Measurements from ENCODE around the gene NFATC3.
A peak's percentile ranks its signal among the peaks of the same experiment; 100 is the strongest.

The NFATC3 gene

DNA sequence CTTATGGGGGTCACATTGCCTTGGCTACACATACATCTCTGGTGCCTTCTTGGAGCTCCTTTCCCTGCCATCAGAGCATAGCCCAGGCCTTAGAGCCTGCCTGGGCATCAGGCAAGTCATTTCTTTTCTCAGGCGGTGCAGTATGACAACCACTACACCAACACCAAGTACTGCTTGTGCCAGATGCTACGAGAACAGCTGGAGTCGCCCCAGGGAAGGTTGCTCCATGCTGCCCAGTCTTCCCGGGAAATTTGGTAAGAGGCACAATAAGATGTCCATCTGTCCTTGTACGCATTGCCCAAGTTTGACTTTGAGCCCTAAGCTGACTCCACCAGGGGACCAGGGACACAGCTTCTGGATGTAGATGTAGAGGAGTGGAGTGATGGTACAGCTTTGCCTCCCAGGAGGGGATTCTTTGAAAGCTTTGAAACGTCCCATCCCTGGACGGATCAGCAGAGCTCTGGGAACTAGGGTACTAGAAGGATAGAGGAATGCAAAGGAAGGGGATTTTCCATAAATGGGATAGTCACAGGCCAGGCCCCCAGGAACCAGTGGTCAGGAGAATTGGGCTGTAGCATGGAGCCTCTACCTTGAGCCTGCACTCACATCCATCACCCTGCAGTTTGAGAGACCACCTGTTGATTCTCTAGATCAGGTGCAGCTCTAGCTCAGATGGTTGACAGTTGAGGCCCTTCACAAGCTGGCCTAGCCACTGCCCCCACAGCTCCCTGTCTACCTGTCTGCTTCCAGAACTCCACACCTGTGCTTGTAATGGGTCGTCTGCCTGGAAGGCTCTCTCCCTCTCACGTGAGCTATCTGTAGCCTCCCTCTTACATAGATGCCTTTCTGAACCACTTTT, 11.0 kb upstream of the NFATC3 start:
- DNase-seq: no peak

GRCh38 chr16:68074850-68075555, 10.2 kb upstream of the NFATC3 start:
- DNase-seq: no peak

DNA sequence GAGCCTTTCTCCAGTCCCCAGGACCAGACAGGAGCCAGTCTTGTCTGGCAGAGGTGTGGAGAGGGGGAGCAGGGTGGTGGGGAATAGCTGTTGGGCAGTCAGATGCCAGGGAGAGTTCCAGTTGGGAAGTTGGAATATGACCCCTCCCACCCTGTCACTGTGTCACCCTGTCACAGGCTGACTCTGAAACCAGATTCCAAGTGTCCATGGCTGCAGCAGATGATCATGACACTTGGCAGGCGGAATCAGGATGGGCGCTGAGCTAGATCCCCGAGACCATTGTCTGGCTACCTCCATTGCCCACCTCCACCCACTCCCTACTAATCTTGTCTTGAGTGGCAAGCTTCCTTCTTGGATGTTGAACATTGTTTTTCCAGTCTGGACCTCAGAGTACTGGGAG, 9.2 kb upstream of the NFATC3 start:
- DNase-seq: no peak

DNA sequence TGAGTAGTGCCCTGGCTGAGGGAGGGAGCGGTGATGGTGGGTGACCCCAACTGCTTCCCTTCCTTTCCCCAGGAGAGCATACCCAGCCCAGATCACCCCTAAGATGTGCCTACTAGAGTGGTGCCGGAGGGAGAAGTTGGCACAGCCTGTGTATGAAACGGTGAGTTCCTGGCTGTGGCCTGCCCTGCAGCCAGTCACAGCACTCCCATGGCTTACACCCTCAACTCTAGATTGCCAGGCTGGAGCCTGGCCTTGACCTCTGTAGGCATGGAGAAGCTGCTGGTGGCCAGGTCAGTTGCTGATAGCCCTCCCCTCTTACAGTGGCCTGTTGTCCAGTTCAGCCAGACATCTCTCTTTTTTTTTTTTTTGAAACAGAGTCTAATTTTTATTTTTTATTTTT, 8.6 kb upstream of the NFATC3 start:
- no peak for DNase-seq

DNA sequence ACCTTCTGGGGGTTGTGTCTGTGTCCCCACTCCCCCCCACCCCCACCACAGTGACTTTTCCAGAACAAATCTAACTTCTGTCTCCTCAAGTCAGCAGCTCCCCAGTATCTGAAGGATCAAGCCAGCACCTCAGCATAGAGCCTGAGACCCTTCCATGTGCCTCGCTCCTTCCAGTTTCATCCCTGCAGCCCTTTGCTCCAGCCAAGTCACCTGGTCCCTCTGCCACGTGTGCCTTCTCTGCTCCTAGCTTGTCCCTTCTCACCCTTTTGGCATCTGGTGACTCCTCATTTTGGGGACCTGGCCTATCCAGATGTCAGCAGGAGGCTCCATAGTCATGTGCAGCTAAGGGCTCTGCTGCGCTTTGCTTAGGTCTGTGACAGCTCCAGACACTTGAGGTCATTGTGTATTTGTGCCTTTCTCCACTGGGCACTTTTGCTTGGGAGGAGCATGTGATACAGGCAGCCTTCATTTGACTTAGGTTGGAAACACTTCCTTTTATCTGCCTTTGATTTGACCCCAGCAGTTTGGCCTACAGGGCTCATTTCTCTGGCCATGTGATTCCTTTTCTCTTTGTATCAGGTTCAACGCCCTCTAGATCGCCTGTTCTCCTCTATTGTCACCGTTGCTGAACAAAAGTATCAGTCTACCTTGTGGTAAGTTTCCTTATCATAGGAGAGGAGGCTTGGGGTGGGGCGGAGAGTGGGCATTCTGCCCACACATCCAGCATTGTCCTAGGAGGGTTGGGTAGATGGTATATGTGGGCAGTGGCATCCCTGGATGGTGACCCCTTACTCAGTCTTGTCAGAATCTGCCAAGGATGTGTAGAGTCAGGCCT, 7.1 kb upstream of the NFATC3 start:
- no peak for DNase-seq

- DNase-seq: no peak
Observed at GRCh38 chr16:68078701-68079375, 6.3 kb upstream of the NFATC3 start.

DNA sequence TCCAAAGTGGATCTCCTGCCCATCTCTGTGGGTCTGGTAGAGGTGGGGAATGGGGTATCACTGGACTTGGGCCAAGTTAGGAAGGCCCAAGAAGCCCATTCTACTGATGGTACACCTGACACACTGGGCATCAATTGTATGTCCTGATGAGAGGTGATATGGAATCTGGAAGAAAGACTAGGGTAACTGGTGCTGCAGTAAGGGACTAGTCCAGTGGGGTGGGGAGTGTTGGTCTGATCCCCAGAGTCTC, 5.9 kb upstream of the NFATC3 start:
- no peak for DNase-seq

- no peak for DNase-seq
Observed at GRCh38 chr16:68079626-68080344, 5.4 kb upstream of the NFATC3 start.

- DNase-seq: no peak
Observed at GRCh38 chr16:68081861-68082628, 3.1 kb upstream of the NFATC3 start.

- no peak for DNase-seq
Observed at GRCh38 chr16:68082629-68083238, 2.4 kb upstream of the NFATC3 start.

DNA sequence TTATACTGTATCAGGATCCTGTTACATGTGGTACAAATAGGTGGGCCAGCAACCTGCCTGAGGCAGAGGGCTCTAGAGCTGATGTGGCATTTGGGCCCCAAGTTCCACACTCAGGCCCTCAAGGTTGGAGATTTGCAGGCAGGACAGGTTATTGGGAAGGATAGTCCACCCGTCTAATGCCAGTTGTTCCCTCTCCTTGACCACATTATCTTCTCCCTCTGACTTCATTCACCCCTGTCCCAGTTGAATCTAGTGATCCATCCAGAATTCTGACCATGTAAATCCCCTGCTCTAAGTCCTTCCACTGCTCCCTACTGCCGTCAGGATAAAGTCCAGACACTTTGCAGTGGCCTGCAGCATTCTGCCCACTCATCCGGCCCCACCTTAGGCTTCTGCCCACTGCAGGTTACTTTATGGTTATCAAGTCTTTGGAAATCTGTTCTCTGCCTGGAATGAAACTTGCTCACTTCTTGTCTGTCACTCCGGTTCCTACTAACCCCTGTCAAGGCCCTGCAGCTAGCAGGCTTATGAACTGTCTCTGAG, 1.9 kb upstream of the NFATC3 start:
- no peak for DNase-seq

DNA sequence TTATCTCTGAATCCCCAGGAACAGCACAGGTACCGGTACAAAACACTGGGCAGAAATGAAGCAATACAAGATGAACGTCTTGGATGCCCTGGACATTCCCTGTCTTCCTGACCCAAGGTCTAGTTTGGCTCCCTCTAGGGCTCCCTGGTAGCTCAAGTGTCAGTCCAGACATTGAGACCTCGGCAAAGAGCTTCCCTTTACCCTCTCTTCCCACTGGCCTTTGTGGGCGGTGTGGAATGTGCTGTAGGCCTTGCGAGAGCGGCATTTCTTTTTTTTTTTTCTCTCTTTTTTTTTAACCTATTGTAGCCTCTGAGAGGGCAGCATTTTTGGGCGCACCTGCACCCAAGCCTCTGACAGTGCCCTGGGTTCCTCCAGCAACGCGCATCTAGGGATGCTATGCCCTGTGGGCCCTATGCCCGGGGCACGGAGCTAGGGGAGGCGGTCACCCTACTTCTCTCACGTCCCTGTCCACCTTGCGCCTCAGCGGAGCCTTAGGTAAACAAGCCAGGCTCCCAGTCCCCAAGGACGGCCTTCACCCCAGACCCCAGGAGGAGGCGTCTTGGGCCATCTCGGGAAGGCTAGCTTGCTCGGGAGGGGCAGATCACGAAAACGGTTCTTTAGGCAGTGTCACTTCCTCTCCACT, 1.2 kb upstream of the NFATC3 start:
- peak; percentile 55 for DNase-seq

DNA sequence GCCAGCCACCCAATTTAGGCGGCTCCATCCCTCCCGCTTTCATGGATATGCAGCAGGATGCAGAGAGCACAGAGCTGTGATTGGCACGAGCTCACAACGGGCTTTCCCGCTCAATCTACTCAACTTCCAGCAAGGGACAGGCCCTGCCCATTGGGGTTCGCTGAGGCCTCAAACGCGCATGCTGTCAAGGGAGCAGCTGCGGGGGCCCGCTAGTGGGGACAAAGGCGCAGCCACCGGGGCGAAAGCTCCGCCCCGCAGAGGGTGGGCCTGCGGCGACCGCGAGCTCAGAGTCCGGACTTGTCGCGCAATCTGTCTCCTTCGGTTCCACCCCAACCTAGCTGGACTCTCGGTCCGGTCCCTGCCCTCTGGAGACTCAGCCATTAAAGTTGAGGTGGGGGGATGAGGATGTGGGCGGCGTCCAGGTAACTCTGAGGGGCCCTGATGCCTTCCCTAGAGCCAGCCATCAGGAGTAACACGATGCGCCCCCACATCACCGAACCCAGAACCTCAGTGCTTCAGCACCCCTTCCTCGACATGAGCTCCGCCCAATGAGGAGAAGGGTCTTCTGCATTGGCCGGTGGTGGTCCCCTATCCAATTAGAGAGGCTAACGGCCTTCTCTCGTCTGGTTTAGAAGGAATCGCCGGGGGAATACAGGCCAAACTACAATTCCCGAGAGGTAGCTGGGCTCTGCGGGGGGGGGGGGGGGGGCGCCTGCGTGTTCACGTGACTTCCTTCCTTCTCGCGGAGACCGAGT, 489 bp upstream of the NFATC3 start:
- DNase-seq: peak; percentile 90

DNA sequence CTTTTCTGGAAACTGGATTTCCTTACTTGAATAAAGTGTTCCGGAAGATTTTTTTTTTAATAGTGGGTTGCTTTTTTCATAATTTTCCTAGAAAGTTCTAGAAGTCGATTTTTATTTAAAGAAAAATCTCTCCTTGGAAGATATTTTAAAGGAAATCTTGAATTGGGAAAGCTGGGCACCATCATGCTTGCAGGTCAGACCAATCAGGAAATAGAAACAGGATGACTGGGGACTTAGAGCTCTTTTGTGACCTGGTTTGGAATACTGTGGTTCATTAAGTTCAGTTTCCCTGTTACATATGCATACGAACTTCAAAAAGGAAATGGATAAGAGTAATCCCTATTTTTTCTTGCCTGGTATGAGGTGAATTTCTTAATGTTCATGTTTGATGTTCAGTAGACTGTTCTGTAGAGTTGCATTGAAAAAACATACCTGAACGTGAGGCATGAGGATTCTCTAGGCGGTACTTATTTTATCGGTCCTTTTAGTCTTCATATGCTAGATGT, 1.2 kb downstream of the NFATC3 start:
- peak; percentile 54 for DNase-seq

DNA sequence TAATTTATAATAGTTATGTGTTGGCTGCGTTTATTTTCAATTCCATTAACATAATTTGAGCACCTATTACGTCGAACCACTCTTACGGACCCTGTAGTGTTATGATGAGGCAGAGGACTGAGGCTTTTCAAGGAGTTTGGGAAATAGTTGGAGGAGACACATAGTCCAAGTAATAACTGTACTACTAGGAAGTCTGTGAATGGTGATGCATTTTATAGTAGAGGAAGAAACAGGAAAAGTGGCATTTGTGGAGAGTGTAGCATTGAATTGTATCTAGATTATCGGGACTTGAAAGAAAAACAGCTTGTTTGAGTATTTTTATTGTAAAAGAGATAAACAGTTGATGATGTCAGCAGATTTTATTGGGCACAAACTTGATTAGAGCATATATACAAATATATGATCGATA, 1.7 kb downstream of the NFATC3 start:
- no peak for DNase-seq

DNA sequence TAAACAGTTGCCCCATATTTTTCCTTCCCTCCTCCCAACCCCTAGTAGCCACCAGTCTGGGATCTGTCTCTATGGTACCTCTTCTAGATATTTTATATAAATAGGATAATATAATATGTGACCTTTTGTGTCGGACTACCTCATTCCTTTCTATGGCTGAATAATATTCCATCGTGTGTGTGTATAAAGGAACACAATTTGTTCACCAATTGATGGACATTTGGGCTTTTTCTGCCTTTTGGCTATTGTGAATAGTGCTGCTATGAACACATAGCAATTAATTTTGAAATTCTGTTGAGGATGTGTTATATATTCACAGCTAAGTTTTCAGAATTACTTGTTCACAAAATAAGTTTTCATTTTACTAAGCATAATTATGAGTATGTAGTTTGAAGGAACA, 2.5 kb downstream of the NFATC3 start:
- no peak for DNase-seq

- no peak for DNase-seq
Observed at GRCh38 chr16:68088130-68088972, 3.2 kb downstream of the NFATC3 start.

DNA sequence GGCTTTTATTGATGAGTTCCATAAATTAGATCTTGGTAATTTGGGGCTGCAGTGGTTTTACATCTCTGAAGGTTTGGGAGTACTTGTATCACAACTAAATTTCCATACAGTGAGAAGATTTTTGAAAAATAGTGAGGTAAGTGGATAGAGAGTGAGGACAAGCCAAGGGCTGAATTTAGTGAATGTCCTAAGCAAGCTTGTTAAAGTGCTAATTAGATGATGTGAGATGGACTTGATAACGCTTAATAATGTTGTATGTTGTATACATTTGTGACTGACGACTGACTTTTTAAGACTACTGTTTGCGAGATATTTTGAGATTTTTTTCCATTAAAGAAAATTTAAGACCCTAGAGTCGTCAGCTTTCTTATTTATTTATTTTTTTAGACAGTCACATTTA, 3.9 kb downstream of the NFATC3 start:
- no peak for DNase-seq
